GM23338 (cell line): ENCODE measurements around the gene PSD.

Experiments
- CTCF ChIP-seq, 2 experiments: fragments of 200-600 bp in 1 of 2; sonication (generic) in 1 of 2; conservative IDR thresholded peaks; 2 replicates each; pipeline versions ENCODE4 v1.5.1 to v1.6.1; 2016 to 2017; ENCODE audit warnings: antibody characterized with exemption in 2 of 2, low read depth in 2 of 2, mild to moderate bottlenecking in 2 of 2, moderate library complexity in 1 of 2
- POLR2AphosphoS5 ChIP-seq: IDR thresholded peaks from 2 replicates; pipeline ENCODE4 v1.6.1; 2016; ENCODE audit warnings: antibody characterized with exemption, low read depth

DNA sequence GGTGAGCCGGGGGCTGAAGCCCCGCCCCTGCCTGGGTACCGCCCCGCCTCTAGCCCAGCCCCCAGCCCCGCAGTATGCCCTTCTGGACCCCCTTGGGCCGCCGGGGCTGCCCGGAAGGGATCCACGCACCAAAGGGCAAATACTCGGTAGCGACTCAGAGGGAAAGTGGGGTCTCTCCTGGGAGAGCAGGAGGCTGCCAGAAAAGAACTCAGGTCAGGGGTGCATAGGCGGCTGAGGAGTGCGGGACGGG, 2.8 kb upstream of the PSD start:
- no peak for TF ChIP-seq CTCF (conservative IDR thresholded peaks at IDR 0.05; ENCODE audit: low read depth in 2 of 2)
- no peak for TF ChIP-seq POLR2AphosphoS5
